HepG2 (cell line): ENCODE results near the gene WDR45B. TPM values are rescaled to one million over a fixed set of nuclear protein-coding genes. Genes with fewer than 3 reads are reported as not detected.

Experiments
- EEA1 ChIP-seq: sonication (generic); formaldehyde crosslinking; IDR thresholded peaks from 2 replicates; pipeline ENCODE4 v1.5.1; 2020; ENCODE audit warnings: mild to moderate bottlenecking, missing genetic modification reagents, borderline replicate concordance
- GZF1 ChIP-seq: sonication (generic); formaldehyde crosslinking; IDR thresholded peaks from 2 replicates; pipeline ENCODE4 v1.5.1; 2020; ENCODE audit warnings: mild to moderate bottlenecking, missing genetic modification reagents
- HNRNPLL ChIP-seq: fragments of 200-400 bp; formaldehyde crosslinking; IDR thresholded peaks from 2 replicates; pipeline ENCODE4 v1.6.1; 2017; ENCODE audit warnings: mild to moderate bottlenecking, low read depth, low read length; ENCODE audit not compliant: poor library complexity, severe bottlenecking
- MEIS1 ChIP-seq: sonication (generic); formaldehyde crosslinking; IDR thresholded peaks from 2 replicates; pipeline ENCODE4 v1.9.0; 2021; ENCODE audit warnings: mild to moderate bottlenecking, missing genetic modification reagents, moderate library complexity, borderline replicate concordance
- MYNN ChIP-seq: sonication (generic); formaldehyde crosslinking; IDR thresholded peaks from 2 replicates; pipeline ENCODE4 v1.4.0; 2020; ENCODE audit warnings: mild to moderate bottlenecking, low read depth, missing genetic modification reagents
- NFE2 ChIP-seq: sonication (generic); formaldehyde crosslinking; IDR thresholded peaks from 2 replicates; pipeline ENCODE4 v1.4.0; 2020; ENCODE audit warnings: missing genetic modification reagents
- TBX3 ChIP-seq: fragments of 450-650 bp; IDR thresholded peaks from 2 replicates; pipeline ENCODE4 v1.6.1; 2017; ENCODE audit warnings: antibody characterized with exemption, mild to moderate bottlenecking, inconsistent platforms, borderline replicate concordance
- polyA plus RNA-seq, 8 experiments: library from polyadenylated mRNA; depleted of rRNA in 3 of 8; stranded (reverse) in 7 of 8; unstranded in 1 of 8; fragments of >200 nt; fragmentation: Illumina TruSeq in 4 of 8; extraction: Trizol in 4 of 8; gene quantifications; 2 replicates each; pipeline versions ENCODE4 v1.2.1 to v1.2.3, GENCODE V29; 2011 to 2016; ENCODE audit warnings: low read depth in 4 of 8, missing spikeins in 1 of 8, mixed read lengths in 1 of 8; ENCODE audit not compliant: insufficient read depth in 1 of 8
- total RNA-seq, 5 experiments: library from RNA; depleted of rRNA; stranded (reverse); fragments of >200 nt; fragmentation: Illumina TruSeq; extraction: Trizol; gene quantifications; 2 replicates each; pipeline ENCODE4 v1.2.3, GENCODE V29; 2016; ENCODE audit warnings: low read depth in 1 of 5
- TF ChIP-seq, protein P1 (sequence below): sonication (generic); formaldehyde crosslinking; IDR thresholded peaks from 2 replicates; pipeline ENCODE4 v1.4.0; 2020; ENCODE audit warnings: missing genetic modification reagents
- TF ChIP-seq, protein P2 (sequence below): sonication (generic); formaldehyde crosslinking; IDR thresholded peaks from 2 replicates; pipeline ENCODE4 v1.4.0; 2020; ENCODE audit warnings: mild to moderate bottlenecking, missing genetic modification reagents
- TF ChIP-seq, protein P3 (sequence below): sonication (generic); formaldehyde crosslinking; IDR thresholded peaks from 2 replicates; pipeline ENCODE4 v1.5.1; 2020; ENCODE audit warnings: mild to moderate bottlenecking, missing genetic modification reagents
- TF ChIP-seq, protein P4 (sequence below), 2 experiments: fragments of 450-650 bp in 1 of 2; sonication (generic) in 1 of 2; formaldehyde crosslinking in 1 of 2; IDR thresholded peaks; 2 replicates each; pipeline versions ENCODE4 v1.6.1 to v1.8.0; 2016 to 2022; ENCODE audit warnings: antibody characterized with exemption in 1 of 2, mild to moderate bottlenecking in 1 of 2, missing genetic modification reagents in 1 of 2
- TF ChIP-seq, protein P5 (sequence below): sonication (generic); formaldehyde crosslinking; IDR thresholded peaks from 2 replicates; pipeline ENCODE4 v1.4.0; 2020; ENCODE audit warnings: missing genetic modification reagents, borderline replicate concordance

Gene WDR45B
- total and polyA plus RNA-seq, 2 of the 13 experiments (the other 11 are each of a cell fraction or from before 2014, with no cell fraction given) = 86.2 to 155 TPM

DNA sequence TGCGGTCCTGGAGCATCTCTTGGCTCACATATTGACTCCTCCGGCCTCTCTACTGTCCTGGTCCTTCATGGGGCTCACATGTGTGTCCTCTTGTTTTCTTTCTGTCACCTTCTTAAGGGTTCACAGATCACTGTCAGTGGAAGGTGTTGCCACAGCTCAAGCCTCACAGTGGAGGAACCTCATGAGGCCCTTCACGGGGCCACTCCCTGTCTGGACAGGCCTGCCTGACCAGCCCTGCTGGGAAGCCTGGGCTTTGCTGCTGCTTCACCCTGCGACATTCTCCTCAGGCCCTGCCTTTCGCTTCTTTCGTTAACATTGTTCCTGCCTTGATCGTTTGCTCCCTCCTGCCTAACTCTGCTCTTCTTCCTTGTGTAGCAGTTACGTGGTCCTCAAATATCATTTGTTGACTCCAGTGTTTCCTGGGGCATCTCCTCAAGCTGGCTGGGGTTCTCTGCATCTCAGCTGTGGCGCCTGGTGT is 55.9 kb downstream of the WDR45B start (continued):
- TF ChIP-seq, protein P1, sequence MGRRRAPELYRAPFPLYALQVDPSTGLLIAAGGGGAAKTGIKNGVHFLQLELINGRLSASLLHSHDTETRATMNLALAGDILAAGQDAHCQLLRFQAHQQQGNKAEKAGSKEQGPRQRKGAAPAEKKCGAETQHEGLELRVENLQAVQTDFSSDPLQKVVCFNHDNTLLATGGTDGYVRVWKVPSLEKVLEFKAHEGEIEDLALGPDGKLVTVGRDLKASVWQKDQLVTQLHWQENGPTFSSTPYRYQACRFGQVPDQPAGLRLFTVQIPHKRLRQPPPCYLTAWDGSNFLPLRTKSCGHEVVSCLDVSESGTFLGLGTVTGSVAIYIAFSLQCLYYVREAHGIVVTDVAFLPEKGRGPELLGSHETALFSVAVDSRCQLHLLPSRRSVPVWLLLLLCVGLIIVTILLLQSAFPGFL (CRISPR knock-in tag) = no peak
- TF ChIP-seq MEIS1 (0 out of 2 replicates have a peak, but pooled peaks have one; percentile 50), NFE2 (CRISPR knock-in tag) (no peak), TBX3 (no peak), EEA1 (no peak), GZF1 (CRISPR knock-in tag) (no peak), HNRNPLL (no peak), MYNN (no peak)
- TF ChIP-seq, protein P2, sequence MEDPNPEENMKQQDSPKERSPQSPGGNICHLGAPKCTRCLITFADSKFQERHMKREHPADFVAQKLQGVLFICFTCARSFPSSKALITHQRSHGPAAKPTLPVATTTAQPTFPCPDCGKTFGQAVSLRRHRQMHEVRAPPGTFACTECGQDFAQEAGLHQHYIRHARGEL (CRISPR knock-in tag) = no peak
- TF ChIP-seq, protein P3, sequence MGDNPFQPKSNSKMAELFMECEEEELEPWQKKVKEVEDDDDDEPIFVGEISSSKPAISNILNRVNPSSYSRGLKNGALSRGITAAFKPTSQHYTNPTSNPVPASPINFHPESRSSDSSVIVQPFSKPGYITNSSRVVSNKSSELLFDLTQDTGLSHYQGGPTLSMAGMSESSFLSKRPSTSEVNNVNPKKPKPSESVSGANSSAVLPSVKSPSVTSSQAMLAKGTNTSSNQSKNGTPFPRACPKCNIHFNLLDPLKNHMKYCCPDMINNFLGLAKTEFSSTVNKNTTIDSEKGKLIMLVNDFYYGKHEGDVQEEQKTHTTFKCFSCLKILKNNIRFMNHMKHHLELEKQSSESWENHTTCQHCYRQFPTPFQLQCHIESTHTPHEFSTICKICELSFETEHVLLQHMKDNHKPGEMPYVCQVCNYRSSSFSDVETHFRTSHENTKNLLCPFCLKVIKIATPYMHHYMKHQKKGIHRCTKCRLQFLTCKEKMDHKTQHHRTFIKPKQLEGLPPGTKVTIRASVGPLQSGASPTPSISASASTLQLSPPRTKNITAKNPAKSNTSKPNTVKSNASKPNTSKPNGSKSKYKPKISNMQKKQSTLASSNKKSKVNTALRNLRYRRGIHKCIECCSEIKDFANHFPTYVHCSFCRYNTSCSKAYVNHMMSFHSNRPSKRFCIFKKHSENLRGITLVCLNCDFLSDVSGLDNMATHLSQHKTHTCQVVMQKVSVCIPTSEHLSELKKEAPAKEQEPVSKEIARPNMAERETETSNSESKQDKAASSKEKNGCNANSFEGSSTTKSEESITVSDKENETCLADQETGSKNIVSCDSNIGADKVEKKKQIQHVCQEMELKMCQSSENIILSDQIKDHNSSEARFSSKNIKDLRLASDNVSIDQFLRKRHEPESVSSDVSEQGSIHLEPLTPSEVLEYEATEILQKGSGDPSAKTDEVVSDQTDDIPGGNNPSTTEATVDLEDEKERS (CRISPR knock-in tag) = no peak
- TF ChIP-seq, protein P4, sequence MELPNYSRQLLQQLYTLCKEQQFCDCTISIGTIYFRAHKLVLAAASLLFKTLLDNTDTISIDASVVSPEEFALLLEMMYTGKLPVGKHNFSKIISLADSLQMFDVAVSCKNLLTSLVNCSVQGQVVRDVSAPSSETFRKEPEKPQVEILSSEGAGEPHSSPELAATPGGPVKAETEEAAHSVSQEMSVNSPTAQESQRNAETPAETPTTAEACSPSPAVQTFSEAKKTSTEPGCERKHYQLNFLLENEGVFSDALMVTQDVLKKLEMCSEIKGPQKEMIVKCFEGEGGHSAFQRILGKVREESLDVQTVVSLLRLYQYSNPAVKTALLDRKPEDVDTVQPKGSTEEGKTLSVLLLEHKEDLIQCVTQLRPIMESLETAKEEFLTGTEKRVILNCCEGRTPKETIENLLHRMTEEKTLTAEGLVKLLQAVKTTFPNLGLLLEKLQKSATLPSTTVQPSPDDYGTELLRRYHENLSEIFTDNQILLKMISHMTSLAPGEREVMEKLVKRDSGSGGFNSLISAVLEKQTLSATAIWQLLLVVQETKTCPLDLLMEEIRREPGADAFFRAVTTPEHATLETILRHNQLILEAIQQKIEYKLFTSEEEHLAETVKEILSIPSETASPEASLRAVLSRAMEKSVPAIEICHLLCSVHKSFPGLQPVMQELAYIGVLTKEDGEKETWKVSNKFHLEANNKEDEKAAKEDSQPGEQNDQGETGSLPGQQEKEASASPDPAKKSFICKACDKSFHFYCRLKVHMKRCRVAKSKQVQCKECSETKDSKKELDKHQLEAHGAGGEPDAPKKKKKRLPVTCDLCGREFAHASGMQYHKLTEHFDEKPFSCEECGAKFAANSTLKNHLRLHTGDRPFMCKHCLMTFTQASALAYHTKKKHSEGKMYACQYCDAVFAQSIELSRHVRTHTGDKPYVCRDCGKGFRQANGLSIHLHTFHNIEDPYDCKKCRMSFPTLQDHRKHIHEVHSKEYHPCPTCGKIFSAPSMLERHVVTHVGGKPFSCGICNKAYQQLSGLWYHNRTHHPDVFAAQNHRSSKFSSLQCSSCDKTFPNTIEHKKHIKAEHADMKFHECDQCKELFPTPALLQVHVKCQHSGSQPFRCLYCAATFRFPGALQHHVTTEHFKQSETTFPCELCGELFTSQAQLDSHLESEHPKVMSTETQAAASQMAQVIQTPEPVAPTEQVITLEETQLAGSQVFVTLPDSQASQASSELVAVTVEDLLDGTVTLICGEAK (IDR thresholded peaks at IDR 0.05) = no peak
- TF ChIP-seq, protein P4 (CRISPR knock-in tag; IDR thresholded peaks at IDR 0.05) = no peak
- TF ChIP-seq, protein P5, sequence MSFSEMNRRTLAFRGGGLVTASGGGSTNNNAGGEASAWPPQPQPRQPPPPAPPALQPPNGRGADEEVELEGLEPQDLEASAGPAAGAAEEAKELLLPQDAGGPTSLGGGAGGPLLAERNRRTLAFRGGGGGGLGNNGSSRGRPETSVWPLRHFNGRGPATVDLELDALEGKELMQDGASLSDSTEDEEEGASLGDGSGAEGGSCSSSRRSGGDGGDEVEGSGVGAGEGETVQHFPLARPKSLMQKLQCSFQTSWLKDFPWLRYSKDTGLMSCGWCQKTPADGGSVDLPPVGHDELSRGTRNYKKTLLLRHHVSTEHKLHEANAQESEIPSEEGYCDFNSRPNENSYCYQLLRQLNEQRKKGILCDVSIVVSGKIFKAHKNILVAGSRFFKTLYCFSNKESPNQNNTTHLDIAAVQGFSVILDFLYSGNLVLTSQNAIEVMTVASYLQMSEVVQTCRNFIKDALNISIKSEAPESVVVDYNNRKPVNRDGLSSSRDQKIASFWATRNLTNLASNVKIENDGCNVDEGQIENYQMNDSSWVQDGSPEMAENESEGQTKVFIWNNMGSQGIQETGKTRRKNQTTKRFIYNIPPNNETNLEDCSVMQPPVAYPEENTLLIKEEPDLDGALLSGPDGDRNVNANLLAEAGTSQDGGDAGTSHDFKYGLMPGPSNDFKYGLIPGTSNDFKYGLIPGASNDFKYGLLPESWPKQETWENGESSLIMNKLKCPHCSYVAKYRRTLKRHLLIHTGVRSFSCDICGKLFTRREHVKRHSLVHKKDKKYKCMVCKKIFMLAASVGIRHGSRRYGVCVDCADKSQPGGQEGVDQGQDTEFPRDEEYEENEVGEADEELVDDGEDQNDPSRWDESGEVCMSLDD = no peak
